ENCODE data around the gene TMEM256.

The TMEM256 gene

GRCh38 chr17:7426896-7427489, 23.1 kb upstream of the TMEM256 start:
- TF ChIP-seq CTCF (IDR thresholded peaks at IDR 0.05): no peak
- H3K4me1 ChIP-seq: no peaks in the 10 kb centered on the region
- H2AFZ ChIP-seq: no peak overlapping the region
- H3K27me3 ChIP-seq (ENCODE audit: control insufficient read depth, insufficient read depth, low read length): no peaks in the 10 kb centered on the region
- H3K27ac ChIP-seq: no peak overlapping the region
- H3K4me2 ChIP-seq (ENCODE audit: low read length): no peak overlapping the region
- no peak overlapping the region for H3K9ac ChIP-seq
- no peak overlapping the region for H3K4me3 ChIP-seq (ENCODE audit: low read depth, low read length)
- no peaks in the 10 kb centered on the region for H3K36me3 ChIP-seq (ENCODE audit: control insufficient read depth, insufficient read depth, low read length)
- no peaks in the 10 kb centered on the region for H3K79me2 ChIP-seq
- H3K9me3 ChIP-seq (ENCODE audit: control insufficient read depth, low read length): no peaks in the 10 kb centered on the region

- no peaks in the 10 kb centered on the region for H3K36me3 ChIP-seq (ENCODE audit: control insufficient read depth, insufficient read depth, low read length)
- H3K4me3 ChIP-seq (ENCODE audit: low read depth, low read length): no peak overlapping the region
- no peak overlapping the region for H3K9ac ChIP-seq
- no peak overlapping the region for H3K27ac ChIP-seq
- H3K4me2 ChIP-seq (ENCODE audit: low read length): no peak overlapping the region
- H3K9me3 ChIP-seq (ENCODE audit: control insufficient read depth, low read length): no peaks in the 10 kb centered on the region
- TF ChIP-seq CTCF (IDR thresholded peaks at IDR 0.05): no peak
- H3K27me3 ChIP-seq (ENCODE audit: control insufficient read depth, insufficient read depth, low read length): no peaks in the 10 kb centered on the region
- no peak overlapping the region for H2AFZ ChIP-seq
- H3K4me1 ChIP-seq: no peaks in the 10 kb centered on the region
- no peaks in the 10 kb centered on the region for H3K79me2 ChIP-seq
Measured at GRCh38 chr17:7426203-7426863, 22.4 kb upstream of the TMEM256 start.

- TF ChIP-seq CTCF (IDR thresholded peaks at IDR 0.05): no peak
- Histone ChIP-seq H3K79me2 (no peaks in the 10 kb centered on the region), H3K27ac (no peak overlapping the region)
Measured at GRCh38 chr17:7425756-7426155, 21.9 kb upstream of the TMEM256 start.

GRCh38 chr17:7425316-7425715, 21.4 kb upstream of the TMEM256 start, which contains the start of gene SPEM2:
TSS of gene SPEM2 (plus strand) at chr17:7425616. CDS start at chr17:7425689, 73 bp downstream.
- Histone ChIP-seq H3K4me2 (ENCODE audit: low read length) (no peak within 1 kb of the TSS), H3K79me2 (no peaks in the 10 kb centered on the region), H3K27me3 (ENCODE audit: control insufficient read depth, insufficient read depth, low read length) (no peaks in the 10 kb centered on the region), H2AFZ (no peak within 1 kb of the TSS), H3K36me3 (ENCODE audit: control insufficient read depth, insufficient read depth, low read length) (no peaks in the 10 kb centered on the region), H3K27ac (no peak within 1 kb of the TSS), H3K9ac (no peak within 1 kb of the TSS), H3K4me1 (no peaks in the 10 kb centered on the region), H3K4me3 (ENCODE audit: low read depth, low read length) (no peak within 1 kb of the TSS), H3K9me3 (ENCODE audit: control insufficient read depth, low read length) (no peaks in the 10 kb centered on the region)
- no peak for TF ChIP-seq CTCF (IDR thresholded peaks at IDR 0.05)

More at GRCh38 chr17:7425756-7426155, 21.9 kb upstream of the TMEM256 start:
- H3K4me3 ChIP-seq (ENCODE audit: low read depth, low read length): no peak overlapping the region
- H3K36me3 ChIP-seq (ENCODE audit: control insufficient read depth, insufficient read depth, low read length): no peaks in the 10 kb centered on the region
- H3K27me3 ChIP-seq (ENCODE audit: control insufficient read depth, insufficient read depth, low read length): no peaks in the 10 kb centered on the region
- no peak overlapping the region for H3K9ac ChIP-seq
- no peaks in the 10 kb centered on the region for H3K9me3 ChIP-seq (ENCODE audit: control insufficient read depth, low read length)
- H2AFZ ChIP-seq: no peak overlapping the region
- no peaks in the 10 kb centered on the region for H3K4me1 ChIP-seq
- H3K4me2 ChIP-seq (ENCODE audit: low read length): no peak overlapping the region

- Histone ChIP-seq H3K9me3 (ENCODE audit: control insufficient read depth, low read length) (no peaks in the 10 kb centered on the region), H3K79me2 (no peaks in the 10 kb centered on the region), H2AFZ (no peak overlapping the region), H3K9ac (no peak overlapping the region), H3K4me2 (ENCODE audit: low read length) (no peak overlapping the region), H3K27ac (no peak overlapping the region), H3K4me1 (no peaks in the 10 kb centered on the region), H3K36me3 (ENCODE audit: control insufficient read depth, insufficient read depth, low read length) (no peaks in the 10 kb centered on the region), H3K27me3 (ENCODE audit: control insufficient read depth, insufficient read depth, low read length) (no peaks in the 10 kb centered on the region), H3K4me3 (ENCODE audit: low read depth, low read length) (no peak overlapping the region)
- TF ChIP-seq CTCF (IDR thresholded peaks at IDR 0.05): no peak
Measured at GRCh38 chr17:7423679-7424078, 19.8 kb upstream of the TMEM256 start.

Measured in parathyroid adenoma (tissue), 2 donors.